Stimulated activated CD4-positive, alpha-beta T cell treated with anti-CD3 and anti-CD28 coated beads, Interleukin-12 subunit alpha, Interleukin-12 subunit beta, amount 100 ng/mL, for 48 hours (primary cell): ENCODE results near the gene GOLIM4.
"Not testable (repeated sequence)": the region's sequence is repeated elsewhere in the genome, so short reads cannot be mapped to it uniquely, and the experiment has no call there.

Experiments used
- DNase-seq, 3 donors: peaks; one replicate each; pipeline ENCODE4 v3.0.0-alpha.2; 2020; ENCODE audit warnings: low read depth in 2 of 3, low spot score in 1 of 3

Gene GOLIM4

GRCh38 chr3:168080022-168080421, 15.7 kb downstream of the GOLIM4 start:
- DNase-seq, result no peak

- no peak for DNase-seq
These were observed 18.6 kb downstream of the GOLIM4 start for GRCh38 chr3:168077091-168077490.

- no peak for DNase-seq
These were observed 21.7 kb downstream of the GOLIM4 start for GRCh38 chr3:168073842-168074605.

- DNase-seq, result no peak
These were observed 23.4 kb downstream of the GOLIM4 start for GRCh38 chr3:168072323-168072650.

GRCh38 chr3:168071591-168072322, 24.0 kb downstream of the GOLIM4 start:
- no peak for DNase-seq

GRCh38 chr3:168070919-168071318, 24.8 kb downstream of the GOLIM4 start:
- DNase-seq, result no peak

- DNase-seq, result no peak
These were observed 27.4 kb downstream of the GOLIM4 start for GRCh38 chr3:168068346-168068745.

GRCh38 chr3:168066882-168067281, 28.8 kb downstream of the GOLIM4 start:
- DNase-seq, result no peak

GRCh38 chr3:168065569-168065968, 30.2 kb downstream of the GOLIM4 start:
- no peak for DNase-seq

- no peak for DNase-seq
These were observed 32.6 kb downstream of the GOLIM4 start for GRCh38 chr3:168063122-168063521.

- no peak for DNase-seq
These were observed 33.0 kb downstream of the GOLIM4 start for GRCh38 chr3:168062679-168063078.

- DNase-seq, result no peak
These were observed 34.3 kb downstream of the GOLIM4 start for GRCh38 chr3:168061332-168061996.

- no peak for DNase-seq
These were observed 35.4 kb downstream of the GOLIM4 start for GRCh38 chr3:168060317-168060716.

- no peak for DNase-seq
These were observed 37.2 kb downstream of the GOLIM4 start for GRCh38 chr3:168058481-168058880.

- not testable (repeated sequence) for DNase-seq
These were observed 39.1 kb downstream of the GOLIM4 start for GRCh38 chr3:168056398-168057230.

- DNase-seq, result no peak
These were observed 41.3 kb downstream of the GOLIM4 start for GRCh38 chr3:168054447-168054846.

- DNase-seq, result no peak
These were observed 42.6 kb downstream of the GOLIM4 start for GRCh38 chr3:168053115-168053514.

- no peak for DNase-seq
These were observed 43.2 kb downstream of the GOLIM4 start for GRCh38 chr3:168052515-168052914.

- DNase-seq, result no peak
These were observed 43.9 kb downstream of the GOLIM4 start for GRCh38 chr3:168051531-168052471.

GRCh38 chr3:168051070-168051469, 44.7 kb downstream of the GOLIM4 start:
- DNase-seq, result no peak
